Measurements from ENCODE around the gene CDH5.

DNA sequence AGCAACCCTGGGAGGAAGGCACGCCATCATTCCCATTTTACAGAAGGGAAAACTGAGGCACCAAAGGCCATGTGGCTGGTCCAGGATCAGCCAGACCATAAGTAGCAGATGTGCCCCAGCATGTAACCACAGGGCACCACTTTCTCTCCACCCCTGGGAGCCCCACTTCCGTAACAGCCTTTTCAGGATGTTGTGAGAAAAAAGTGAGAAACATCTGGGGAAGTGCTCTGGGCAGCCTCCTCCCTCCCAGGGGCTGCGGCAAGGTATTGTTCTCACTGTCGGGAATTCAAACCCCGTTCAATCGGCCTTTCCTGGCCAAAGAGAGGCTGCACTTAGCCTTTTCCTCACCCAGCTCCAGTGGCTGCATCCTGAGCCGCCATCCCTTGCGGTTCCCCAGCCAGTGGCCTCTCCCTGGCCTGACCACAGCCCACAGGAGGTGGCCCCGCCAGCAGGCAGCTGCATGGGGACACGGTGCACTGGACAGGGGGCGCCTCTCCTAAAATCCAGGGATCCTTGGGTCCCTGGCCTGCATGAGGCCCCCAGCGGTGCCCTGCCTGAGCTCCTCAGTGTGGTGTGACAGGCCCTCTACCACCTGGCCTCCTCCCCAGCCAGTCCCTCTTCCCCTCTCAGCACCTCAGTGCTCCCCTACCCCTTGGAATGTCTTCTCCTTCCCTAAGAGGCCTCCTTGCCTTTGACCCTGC is 5.7 kb upstream of the CDH5 start:
- TF ChIP-seq POLR2AphosphoS5 (IDR thresholded peaks at IDR 0.05; ENCODE audit: insufficient read depth in 1 of 2, low read depth in 1 of 2) (no peak), POLR2A (IDR thresholded peaks at IDR 0.05) (no peak)
- TF ChIP-seq, protein P1, sequence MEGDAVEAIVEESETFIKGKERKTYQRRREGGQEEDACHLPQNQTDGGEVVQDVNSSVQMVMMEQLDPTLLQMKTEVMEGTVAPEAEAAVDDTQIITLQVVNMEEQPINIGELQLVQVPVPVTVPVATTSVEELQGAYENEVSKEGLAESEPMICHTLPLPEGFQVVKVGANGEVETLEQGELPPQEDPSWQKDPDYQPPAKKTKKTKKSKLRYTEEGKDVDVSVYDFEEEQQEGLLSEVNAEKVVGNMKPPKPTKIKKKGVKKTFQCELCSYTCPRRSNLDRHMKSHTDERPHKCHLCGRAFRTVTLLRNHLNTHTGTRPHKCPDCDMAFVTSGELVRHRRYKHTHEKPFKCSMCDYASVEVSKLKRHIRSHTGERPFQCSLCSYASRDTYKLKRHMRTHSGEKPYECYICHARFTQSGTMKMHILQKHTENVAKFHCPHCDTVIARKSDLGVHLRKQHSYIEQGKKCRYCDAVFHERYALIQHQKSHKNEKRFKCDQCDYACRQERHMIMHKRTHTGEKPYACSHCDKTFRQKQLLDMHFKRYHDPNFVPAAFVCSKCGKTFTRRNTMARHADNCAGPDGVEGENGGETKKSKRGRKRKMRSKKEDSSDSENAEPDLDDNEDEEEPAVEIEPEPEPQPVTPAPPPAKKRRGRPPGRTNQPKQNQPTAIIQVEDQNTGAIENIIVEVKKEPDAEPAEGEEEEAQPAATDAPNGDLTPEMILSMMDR (IDR thresholded peaks at IDR 0.05): no peak

Measured in vagina (tissue), 2 donors.